DOHH2 (cell line): ENCODE data around the gene CRYBA2.

ENCODE experiments used
- H3F3A ChIP-seq: fragments of 200-600 bp; sonication (generic), shearing (Covaris generic); 2 replicates; pipeline ENCODE4 v1.6.0; 2016; ENCODE audit warnings: antibody characterized with exemption, mild to moderate bottlenecking; ENCODE audit not compliant: control insufficient read depth, insufficient read depth
- H3K27ac ChIP-seq: fragments of 200-600 bp; sonication (generic); 2 replicates; pipeline ENCODE4 v1.5.1; 2014; ENCODE audit warnings: low read depth, mild to moderate bottlenecking, low read length, moderate library complexity
- H3K27me3 ChIP-seq: fragments of 200-600 bp; sonication (generic); 2 replicates; pipeline ENCODE4 v1.6.1; 2014; ENCODE audit warnings: mild to moderate bottlenecking, low read length, mixed read lengths; ENCODE audit not compliant: control insufficient read depth
- H3K36me3 ChIP-seq: fragments of 200-600 bp; sonication (generic); 2 replicates; pipeline ENCODE4 v1.6.1; 2014; ENCODE audit warnings: mild to moderate bottlenecking, low read length, moderate library complexity, mixed read lengths; ENCODE audit not compliant: control insufficient read depth
- H3K4me1 ChIP-seq: fragments of 200-600 bp; sonication (generic); 2 replicates; pipeline ENCODE4 v1.6.1; 2014; ENCODE audit warnings: mild to moderate bottlenecking, low read length, mixed read lengths; ENCODE audit not compliant: control insufficient read depth
- H3K4me2 ChIP-seq: fragments of 200-600 bp; sonication (generic); 2 replicates; pipeline ENCODE4 v1.6.0; 2014; ENCODE audit warnings: mild to moderate bottlenecking, low read length, moderate library complexity
- H3K4me3 ChIP-seq: fragments of 200-600 bp; sonication (generic); 2 replicates; pipeline ENCODE4 v1.5.1; 2014; ENCODE audit warnings: mild to moderate bottlenecking, low read length, mixed read lengths
- H3K79me2 ChIP-seq: fragments of 200-600 bp; sonication (generic); 2 replicates; pipeline ENCODE4 v1.6.1; 2014; ENCODE audit warnings: mild to moderate bottlenecking, low read length, mixed read lengths; ENCODE audit not compliant: control insufficient read depth
- H3K9me2 ChIP-seq: fragments of 200-600 bp; sonication (generic); replicated peaks from 2 replicates; pipeline ENCODE4 v1.6.1; 2014; ENCODE audit warnings: mild to moderate bottlenecking, low read length, mixed read lengths; ENCODE audit not compliant: control insufficient read depth
- H3K9me3 ChIP-seq: fragments of 200-600 bp; sonication (generic); 2 replicates; pipeline ENCODE4 v1.6.1; 2014; ENCODE audit warnings: antibody characterized with exemption, low read length, mixed read lengths; ENCODE audit not compliant: control insufficient read depth, insufficient read depth
- H4K20me1 ChIP-seq: fragments of 200-600 bp; sonication (generic); 2 replicates; pipeline ENCODE4 v1.6.0; 2014; ENCODE audit warnings: low read depth, mild to moderate bottlenecking, antibody characterized with exemption, low read length, moderate library complexity; ENCODE audit not compliant: control insufficient read depth, insufficient read depth
- EZH2phosphoT487 ChIP-seq: fragments of 200-600 bp; sonication (generic); IDR thresholded peaks from 2 replicates; pipeline ENCODE4 v1.6.1; 2017; ENCODE audit warnings: borderline replicate concordance, mild to moderate bottlenecking, antibody characterized with exemption, low read length, moderate library complexity, mixed read lengths
- TF ChIP-seq, protein P1 (sequence below): fragments of 200-600 bp; sonication (generic); IDR thresholded peaks from one replicate; pipeline ENCODE4 v1.5.1; 2014; ENCODE audit warnings: antibody characterized with exemption, mild to moderate bottlenecking, low read depth, low read length; ENCODE audit not compliant: poor library complexity, severe bottlenecking

CRYBA2 gene

DNA sequence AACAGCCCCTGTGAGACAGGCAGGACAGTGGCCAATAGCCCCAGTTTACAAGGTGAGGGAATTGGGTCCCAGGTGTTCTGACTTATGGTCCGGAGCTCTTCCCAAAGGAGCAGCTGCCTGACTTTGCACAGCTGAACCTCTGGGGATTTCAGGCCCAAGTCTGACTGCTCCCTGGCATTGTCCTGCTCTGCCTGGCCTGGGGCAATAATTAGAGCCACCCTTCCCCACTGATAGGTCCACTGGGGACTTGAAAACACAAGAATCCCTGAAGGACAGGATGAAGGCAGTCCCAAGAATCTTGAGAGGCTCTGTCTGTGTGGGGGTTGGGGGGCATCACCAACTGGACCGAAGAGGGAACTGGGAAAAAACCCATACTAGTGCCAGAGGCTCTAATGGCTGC is 4.6 kb downstream of the CRYBA2 start:
- H3K27me3 ChIP-seq, result peaks cover 80% of the 10 kb centered on the region

DNA sequence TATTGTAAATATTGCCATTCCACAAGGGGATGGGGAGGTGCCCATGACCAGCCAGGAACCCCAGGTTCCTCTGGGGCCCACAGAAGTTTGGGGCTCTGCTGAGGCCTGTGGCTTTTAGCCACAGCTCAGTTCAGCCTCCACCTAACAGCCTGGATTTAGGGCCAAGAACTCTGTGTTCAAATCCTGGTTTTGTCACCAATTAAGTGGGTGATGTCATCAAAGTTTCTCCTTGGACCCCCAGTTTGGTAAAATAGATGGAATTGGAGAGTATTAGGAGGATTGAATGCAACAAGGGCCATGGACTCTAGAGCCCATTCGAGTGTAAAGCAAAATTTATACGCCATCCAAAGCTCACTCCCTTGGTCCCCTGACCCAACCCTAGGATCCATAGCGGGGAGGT is 5.1 kb downstream of the CRYBA2 start:
- H3K4me2 ChIP-seq, result no peak overlapping the region
- H3K27me3 ChIP-seq, result peaks cover 80% of the 10 kb centered on the region
- no peaks in the 10 kb centered on the region for H3K9me3 ChIP-seq
- TF ChIP-seq, protein P1, sequence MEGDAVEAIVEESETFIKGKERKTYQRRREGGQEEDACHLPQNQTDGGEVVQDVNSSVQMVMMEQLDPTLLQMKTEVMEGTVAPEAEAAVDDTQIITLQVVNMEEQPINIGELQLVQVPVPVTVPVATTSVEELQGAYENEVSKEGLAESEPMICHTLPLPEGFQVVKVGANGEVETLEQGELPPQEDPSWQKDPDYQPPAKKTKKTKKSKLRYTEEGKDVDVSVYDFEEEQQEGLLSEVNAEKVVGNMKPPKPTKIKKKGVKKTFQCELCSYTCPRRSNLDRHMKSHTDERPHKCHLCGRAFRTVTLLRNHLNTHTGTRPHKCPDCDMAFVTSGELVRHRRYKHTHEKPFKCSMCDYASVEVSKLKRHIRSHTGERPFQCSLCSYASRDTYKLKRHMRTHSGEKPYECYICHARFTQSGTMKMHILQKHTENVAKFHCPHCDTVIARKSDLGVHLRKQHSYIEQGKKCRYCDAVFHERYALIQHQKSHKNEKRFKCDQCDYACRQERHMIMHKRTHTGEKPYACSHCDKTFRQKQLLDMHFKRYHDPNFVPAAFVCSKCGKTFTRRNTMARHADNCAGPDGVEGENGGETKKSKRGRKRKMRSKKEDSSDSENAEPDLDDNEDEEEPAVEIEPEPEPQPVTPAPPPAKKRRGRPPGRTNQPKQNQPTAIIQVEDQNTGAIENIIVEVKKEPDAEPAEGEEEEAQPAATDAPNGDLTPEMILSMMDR, result no peak
- no peak for TF ChIP-seq EZH2phosphoT487
- H3F3A ChIP-seq, result no peaks in the 10 kb centered on the region
- H3K27ac ChIP-seq, result no peak overlapping the region
- H3K36me3 ChIP-seq, result no peaks in the 10 kb centered on the region
- H3K9me2 ChIP-seq, result no peaks in the 10 kb centered on the region
- H3K4me3 ChIP-seq, result no peak overlapping the region
- H4K20me1 ChIP-seq, result no peaks in the 10 kb centered on the region
- no peaks in the 10 kb centered on the region for H3K4me1 ChIP-seq
- H3K79me2 ChIP-seq, result no peaks in the 10 kb centered on the region

More for the DNA sequence above, 4.6 kb downstream of the CRYBA2 start:
- Histone ChIP-seq H3K27ac (no peak overlapping the region), H3K9me3 (no peaks in the 10 kb centered on the region), H3K4me2 (no peak overlapping the region), H4K20me1 (no peaks in the 10 kb centered on the region), H3K4me3 (no peak overlapping the region), H3F3A (no peaks in the 10 kb centered on the region), H3K79me2 (no peaks in the 10 kb centered on the region), H3K9me2 (no peaks in the 10 kb centered on the region), H3K36me3 (no peaks in the 10 kb centered on the region), H3K4me1 (no peaks in the 10 kb centered on the region)
- TF ChIP-seq, protein P1, result no peak

DNA sequence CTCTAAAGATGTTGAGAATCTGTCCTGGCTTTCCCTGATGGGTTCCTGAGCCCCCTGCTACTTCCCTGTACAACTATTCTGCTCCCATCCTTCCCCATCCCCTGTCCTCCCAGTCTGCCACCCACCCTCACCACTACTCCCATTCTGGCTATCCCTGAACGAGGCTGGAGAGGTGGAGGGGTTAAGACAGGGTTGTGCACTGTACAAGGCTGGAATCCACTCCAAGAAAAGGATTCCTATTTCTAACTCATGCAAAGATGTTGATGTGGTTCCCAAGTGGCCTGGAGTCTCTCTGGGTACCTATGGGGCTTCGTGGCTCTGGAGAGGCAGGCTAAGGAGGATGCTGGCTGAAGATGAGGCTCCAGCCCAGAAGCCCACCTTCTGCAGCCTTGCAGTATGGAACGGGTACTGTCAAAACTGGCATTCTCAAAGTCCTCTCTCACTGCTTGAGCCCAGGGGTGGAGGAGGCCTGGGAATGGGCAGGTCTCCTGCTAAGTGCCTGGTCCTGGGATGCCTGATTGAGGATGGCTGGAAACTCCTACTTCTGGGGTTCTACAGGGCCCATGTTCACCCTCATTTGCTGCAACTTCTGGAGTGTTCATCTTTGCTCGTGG is 7.0 kb downstream of the CRYBA2 start:
- H3K27ac ChIP-seq, result no peak overlapping the region
- H3K4me2 ChIP-seq, result no peak overlapping the region
- no peaks in the 10 kb centered on the region for H3K79me2 ChIP-seq
- H3F3A ChIP-seq, result no peaks in the 10 kb centered on the region
- no peaks in the 10 kb centered on the region for H3K9me3 ChIP-seq
- TF ChIP-seq, protein P1, result no peak
- no peak for TF ChIP-seq EZH2phosphoT487
- H3K4me1 ChIP-seq, result peaks cover 8% of the 10 kb centered on the region
- peaks cover 80% of the 10 kb centered on the region for H3K27me3 ChIP-seq
- no peaks in the 10 kb centered on the region for H3K9me2 ChIP-seq
- no peak overlapping the region for H3K4me3 ChIP-seq
- no peaks in the 10 kb centered on the region for H4K20me1 ChIP-seq
- no peaks in the 10 kb centered on the region for H3K36me3 ChIP-seq
